Thyroid gland (tissue), 4 donors: Measurements from ENCODE around the gene CAPN1.

ENCODE experiments used
- POLR2A ChIP-seq, 2 donors: fragments of 450-650 bp; IDR thresholded peaks; one replicate each; pipeline ENCODE4 v1.6.1; 2017; ENCODE audit warnings: antibody characterized with exemption in 2 of 2, mild to moderate bottlenecking in 2 of 2, moderate library complexity in 1 of 2
- TF ChIP-seq, protein P1 (sequence below), 6 experiments: fragments of 200-600 bp in 3 of 6; fragments of 450-650 bp in 3 of 6; sonication (generic) in 3 of 6; IDR thresholded peaks; one replicate each; pipeline ENCODE4 v1.5.1; 2016 to 2019; ENCODE audit warnings: antibody characterized with exemption in 6 of 6, mild to moderate bottlenecking in 2 of 6, inconsistent platforms in 1 of 6, moderate library complexity in 1 of 6

DNA sequence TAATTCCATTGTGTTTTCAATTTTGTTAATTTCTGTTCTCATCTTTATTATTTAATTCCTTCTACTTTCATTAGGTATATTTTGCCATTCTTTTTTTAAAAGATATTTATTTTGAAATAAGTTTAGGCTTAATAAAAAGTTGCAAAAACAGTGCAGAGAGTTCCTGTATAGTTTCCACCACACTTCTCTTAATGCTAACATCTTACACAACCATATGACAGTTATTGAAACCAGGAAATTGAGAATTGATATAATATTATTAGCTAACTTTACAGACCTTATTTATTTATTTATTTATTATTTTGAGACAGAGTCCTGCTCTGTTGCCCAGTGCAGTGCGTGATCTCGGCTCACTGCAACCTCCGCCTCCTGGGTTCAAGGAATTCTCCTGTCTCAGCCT, 25.5 kb upstream of the CAPN1 start:
- TF ChIP-seq, protein P1, sequence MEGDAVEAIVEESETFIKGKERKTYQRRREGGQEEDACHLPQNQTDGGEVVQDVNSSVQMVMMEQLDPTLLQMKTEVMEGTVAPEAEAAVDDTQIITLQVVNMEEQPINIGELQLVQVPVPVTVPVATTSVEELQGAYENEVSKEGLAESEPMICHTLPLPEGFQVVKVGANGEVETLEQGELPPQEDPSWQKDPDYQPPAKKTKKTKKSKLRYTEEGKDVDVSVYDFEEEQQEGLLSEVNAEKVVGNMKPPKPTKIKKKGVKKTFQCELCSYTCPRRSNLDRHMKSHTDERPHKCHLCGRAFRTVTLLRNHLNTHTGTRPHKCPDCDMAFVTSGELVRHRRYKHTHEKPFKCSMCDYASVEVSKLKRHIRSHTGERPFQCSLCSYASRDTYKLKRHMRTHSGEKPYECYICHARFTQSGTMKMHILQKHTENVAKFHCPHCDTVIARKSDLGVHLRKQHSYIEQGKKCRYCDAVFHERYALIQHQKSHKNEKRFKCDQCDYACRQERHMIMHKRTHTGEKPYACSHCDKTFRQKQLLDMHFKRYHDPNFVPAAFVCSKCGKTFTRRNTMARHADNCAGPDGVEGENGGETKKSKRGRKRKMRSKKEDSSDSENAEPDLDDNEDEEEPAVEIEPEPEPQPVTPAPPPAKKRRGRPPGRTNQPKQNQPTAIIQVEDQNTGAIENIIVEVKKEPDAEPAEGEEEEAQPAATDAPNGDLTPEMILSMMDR (IDR thresholded peaks at IDR 0.05) = no peak
- TF ChIP-seq POLR2A (IDR thresholded peaks at IDR 0.05) = no peak
